Measurements from ENCODE around the gene FHOD3. TPM values are rescaled to one million over a fixed set of nuclear protein-coding genes. Genes with fewer than 3 reads are reported as not detected.

FHOD3 gene
- total RNA-seq, 1 donor from 2014 or later = 5.6 TPM

DNA sequence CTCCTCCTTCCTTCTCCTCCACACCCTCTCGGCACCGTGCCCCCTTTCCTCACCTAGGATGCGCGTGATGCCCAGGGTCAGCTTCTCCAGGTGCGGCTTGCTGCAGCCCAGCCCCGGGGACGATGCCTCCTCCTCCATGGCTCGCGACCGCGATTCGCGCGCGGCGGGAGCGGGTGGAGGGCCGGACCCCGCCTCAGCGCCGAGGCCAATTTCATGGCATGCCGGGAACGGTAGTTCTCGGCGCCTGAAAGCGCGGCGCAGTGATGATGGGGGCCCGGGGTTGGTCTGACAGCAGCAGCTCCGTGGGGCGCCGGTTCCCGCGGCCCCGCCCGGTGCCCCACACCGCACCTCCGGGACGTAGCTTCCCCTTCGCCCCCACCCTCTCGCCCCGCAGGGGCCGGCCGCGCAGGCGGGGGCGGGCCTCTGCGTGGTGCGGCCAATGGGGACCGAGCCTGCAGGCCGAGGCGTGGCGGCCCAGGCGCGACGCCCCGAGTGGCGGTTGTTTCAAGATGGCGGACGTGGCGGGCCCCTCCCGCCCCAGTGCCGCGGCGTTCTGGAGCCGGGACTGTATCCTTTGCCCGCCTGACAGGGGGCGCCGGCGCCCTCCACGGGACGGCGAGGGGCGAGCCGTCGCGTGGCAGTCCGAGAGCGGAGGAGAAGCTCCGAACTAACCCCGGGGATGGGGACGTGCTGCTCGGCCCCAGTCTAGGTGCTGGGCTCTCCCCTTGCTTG, 531.3 kb downstream of the FHOD3 start, which contains the start of the genes KIAA1328 and TPGS2:
Gene KIAA1328 (plus strand): TSS at position 498 of the 732 bp plus-strand sequence. CDS start 12 bp downstream, at position 510.
Gene TPGS2 (minus strand): TSS at position 373 of the 732 bp plus-strand sequence. CDS start 235 bp downstream, at position 138.
- DNase-seq (ENCODE audit: extremely low spot score in 2 of 2) = no peak
- Histone ChIP-seq H3K4me1 (peaks cover 34% of the 10 kb centered on the region), H3K36me3 (no peaks in the 10 kb centered on the region), H3K27me3 (no peaks in the 10 kb centered on the region), H3K4me3 (peak within 1 kb of the TSS; percentile 81 to 95), H3K9me3 (no peaks in the 10 kb centered on the region), H3K27ac (peak within 1 kb of the TSS; percentile 84)
- TF ChIP-seq POLR2A (IDR thresholded peaks at IDR 0.05) (peak in 1 of 2 donors; percentile 20), POLR2AphosphoS5 (IDR thresholded peaks at IDR 0.05; ENCODE audit: insufficient read depth in 1 of 2, low read depth in 1 of 2) (peak; percentile 6 to 72)
- TF ChIP-seq, protein P1, sequence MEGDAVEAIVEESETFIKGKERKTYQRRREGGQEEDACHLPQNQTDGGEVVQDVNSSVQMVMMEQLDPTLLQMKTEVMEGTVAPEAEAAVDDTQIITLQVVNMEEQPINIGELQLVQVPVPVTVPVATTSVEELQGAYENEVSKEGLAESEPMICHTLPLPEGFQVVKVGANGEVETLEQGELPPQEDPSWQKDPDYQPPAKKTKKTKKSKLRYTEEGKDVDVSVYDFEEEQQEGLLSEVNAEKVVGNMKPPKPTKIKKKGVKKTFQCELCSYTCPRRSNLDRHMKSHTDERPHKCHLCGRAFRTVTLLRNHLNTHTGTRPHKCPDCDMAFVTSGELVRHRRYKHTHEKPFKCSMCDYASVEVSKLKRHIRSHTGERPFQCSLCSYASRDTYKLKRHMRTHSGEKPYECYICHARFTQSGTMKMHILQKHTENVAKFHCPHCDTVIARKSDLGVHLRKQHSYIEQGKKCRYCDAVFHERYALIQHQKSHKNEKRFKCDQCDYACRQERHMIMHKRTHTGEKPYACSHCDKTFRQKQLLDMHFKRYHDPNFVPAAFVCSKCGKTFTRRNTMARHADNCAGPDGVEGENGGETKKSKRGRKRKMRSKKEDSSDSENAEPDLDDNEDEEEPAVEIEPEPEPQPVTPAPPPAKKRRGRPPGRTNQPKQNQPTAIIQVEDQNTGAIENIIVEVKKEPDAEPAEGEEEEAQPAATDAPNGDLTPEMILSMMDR (IDR thresholded peaks at IDR 0.05) = peak in 1 of 3 experiments; percentile 28
- intact Hi-C loops (cut with DNase I) = no loop called here

Other genes with a start within 250 kb of the FHOD3 start
- gene RPRD1A, start 230.2 kb upstream of the FHOD3 start, total RNA-seq = 44.7 TPM
- 39.3 TPM for gene SLC39A6, start 168.4 kb upstream of the FHOD3 start, total RNA-seq
- 60.2 TPM for gene ELP2, start 167.8 kb upstream of the FHOD3 start, total RNA-seq
- 2.2 TPM for gene MOCOS, start 110.2 kb upstream of the FHOD3 start, total RNA-seq